ENCODE measurements around the gene TXNDC2. TPM values are rescaled to one million over a fixed set of nuclear protein-coding genes. Genes with fewer than 3 reads are reported as not detected.
A peak's percentile ranks its signal among the peaks of the same experiment; 100 is the strongest.

TXNDC2 gene
- total and polyA plus RNA-seq, 9 of the 15 experiments (the other 6 are each of a cell fraction or from before 2014, with no cell fraction given) = 1.2 to 4.9 (median 2.3) TPM

- TF ChIP-seq CGGBP1 (CRISPR knock-in tag; IDR thresholded peaks at IDR 0.05) = no peak
- no peak for TF ChIP-seq PURB (CRISPR knock-in tag; IDR thresholded peaks at IDR 0.05; ENCODE audit: low read depth)
- TF ChIP-seq BHLHE40 (IDR thresholded peaks at IDR 0.05; ENCODE audit: low read length) = peak; percentile 89
- peak; percentile 46 for TF ChIP-seq EP400 (IDR thresholded peaks at IDR 0.05)
- TF ChIP-seq LCOR (CRISPR knock-in tag; IDR thresholded peaks at IDR 0.05) = no peak
- no peak for TF ChIP-seq HMGN3 (IDR thresholded peaks at IDR 0.05; ENCODE audit: borderline replicate concordance, extremely low read depth, insufficient read length, low read depth, low read length)
- no peak for TF ChIP-seq PHTF2 (CRISPR knock-in tag; IDR thresholded peaks at IDR 0.05)
- TF ChIP-seq ZNF77 (CRISPR knock-in tag; IDR thresholded peaks at IDR 0.05) = no peak
- no peak for TF ChIP-seq ZNF696 (CRISPR knock-in tag; conservative IDR thresholded peaks at IDR 0.05)
- TF ChIP-seq KDM4B (IDR thresholded peaks at IDR 0.05; ENCODE audit: borderline replicate concordance in 2 of 2, low read depth in 1 of 2) = no peak
- TF ChIP-seq MBD2 (IDR thresholded peaks at IDR 0.05; ENCODE audit: borderline replicate concordance, low read depth) = no peak
- TF ChIP-seq ZFP91 (CRISPR knock-in tag; IDR thresholded peaks at IDR 0.05) = no peak
- TF ChIP-seq TAF7 (tag; IDR thresholded peaks at IDR 0.05) = no peak
- TF ChIP-seq, protein P1, sequence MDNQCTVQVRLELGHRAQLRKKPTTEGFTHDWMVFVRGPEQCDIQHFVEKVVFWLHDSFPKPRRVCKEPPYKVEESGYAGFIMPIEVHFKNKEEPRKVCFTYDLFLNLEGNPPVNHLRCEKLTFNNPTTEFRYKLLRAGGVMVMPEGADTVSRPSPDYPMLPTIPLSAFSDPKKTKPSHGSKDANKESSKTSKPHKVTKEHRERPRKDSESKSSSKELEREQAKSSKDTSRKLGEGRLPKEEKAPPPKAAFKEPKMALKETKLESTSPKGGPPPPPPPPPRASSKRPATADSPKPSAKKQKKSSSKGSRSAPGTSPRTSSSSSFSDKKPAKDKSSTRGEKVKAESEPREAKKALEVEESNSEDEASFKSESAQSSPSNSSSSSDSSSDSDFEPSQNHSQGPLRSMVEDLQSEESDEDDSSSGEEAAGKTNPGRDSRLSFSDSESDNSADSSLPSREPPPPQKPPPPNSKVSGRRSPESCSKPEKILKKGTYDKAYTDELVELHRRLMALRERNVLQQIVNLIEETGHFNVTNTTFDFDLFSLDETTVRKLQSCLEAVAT (IDR thresholded peaks at IDR 0.05) = peak in 1 of 2 experiments; percentile 75; a peak in 3 of 4 replicates
- TF ChIP-seq HDAC3 (IDR thresholded peaks at IDR 0.05; ENCODE audit: borderline replicate concordance, partially characterized antibody) = no peak
- TF ChIP-seq CHAMP1 (IDR thresholded peaks at IDR 0.05) = no peak
- no peak for TF ChIP-seq MEIS2 (IDR thresholded peaks at IDR 0.05; ENCODE audit: partially characterized antibody)
- no peak for TF ChIP-seq RBM15 (IDR thresholded peaks at IDR 0.05; ENCODE audit: insufficient read depth, low read length)
- no peak for TF ChIP-seq PHB (CRISPR knock-in tag; IDR thresholded peaks at IDR 0.05)
- TF ChIP-seq SMAD4 (CRISPR knock-in tag; conservative IDR thresholded peaks at IDR 0.05) = peak; percentile 86
- TF ChIP-seq TRIM28 (IDR thresholded peaks at IDR 0.05) = no peak; the same call in 1 of the 2 replicates
Measured at GRCh38 chr18:9849407-9850283, 36.1 kb upstream of the TXNDC2 start (continued).

Data from K562 (cell line).